ENCODE results near the gene POU5F2. TPM values are rescaled to one million over a fixed set of nuclear protein-coding genes. Genes with fewer than 3 reads are reported as not detected.

POU5F2 gene
- 0.10 and 0.24 TPM in 2 replicates for total RNA-seq (2014; rRNA removed; shearing (Covaris generic))

GRCh38 chr5:93741136-93741811 lies at the start of gene POU5F2:
Gene POU5F2, minus strand, starts transcription at chr5:93741600. Its CDS starts 37 bp downstream, at chr5:93741563.
- DNase-seq (ENCODE audit: low read depth), result no peak

DNA sequence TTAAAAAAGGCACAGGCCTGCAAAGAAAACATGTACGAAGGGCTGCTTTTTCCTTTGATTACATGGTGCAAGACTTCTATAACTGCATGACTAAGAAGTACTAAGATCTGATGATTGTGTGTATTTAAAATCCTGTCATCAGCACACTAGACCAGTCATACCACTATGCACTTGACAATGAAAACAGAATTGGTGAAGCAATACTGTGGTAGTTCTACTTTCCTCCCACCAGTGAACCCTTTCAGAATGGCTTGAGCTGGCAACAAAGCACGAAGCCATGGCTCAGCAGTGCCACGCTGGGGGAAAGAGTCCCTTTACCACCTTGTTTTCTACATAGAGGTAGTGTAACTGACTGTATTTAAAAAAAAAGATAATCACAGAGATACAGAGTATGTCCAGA lies 49.0 kb upstream of the POU5F2 start:
- no peak for DNase-seq (ENCODE audit: low read depth)

DNA sequence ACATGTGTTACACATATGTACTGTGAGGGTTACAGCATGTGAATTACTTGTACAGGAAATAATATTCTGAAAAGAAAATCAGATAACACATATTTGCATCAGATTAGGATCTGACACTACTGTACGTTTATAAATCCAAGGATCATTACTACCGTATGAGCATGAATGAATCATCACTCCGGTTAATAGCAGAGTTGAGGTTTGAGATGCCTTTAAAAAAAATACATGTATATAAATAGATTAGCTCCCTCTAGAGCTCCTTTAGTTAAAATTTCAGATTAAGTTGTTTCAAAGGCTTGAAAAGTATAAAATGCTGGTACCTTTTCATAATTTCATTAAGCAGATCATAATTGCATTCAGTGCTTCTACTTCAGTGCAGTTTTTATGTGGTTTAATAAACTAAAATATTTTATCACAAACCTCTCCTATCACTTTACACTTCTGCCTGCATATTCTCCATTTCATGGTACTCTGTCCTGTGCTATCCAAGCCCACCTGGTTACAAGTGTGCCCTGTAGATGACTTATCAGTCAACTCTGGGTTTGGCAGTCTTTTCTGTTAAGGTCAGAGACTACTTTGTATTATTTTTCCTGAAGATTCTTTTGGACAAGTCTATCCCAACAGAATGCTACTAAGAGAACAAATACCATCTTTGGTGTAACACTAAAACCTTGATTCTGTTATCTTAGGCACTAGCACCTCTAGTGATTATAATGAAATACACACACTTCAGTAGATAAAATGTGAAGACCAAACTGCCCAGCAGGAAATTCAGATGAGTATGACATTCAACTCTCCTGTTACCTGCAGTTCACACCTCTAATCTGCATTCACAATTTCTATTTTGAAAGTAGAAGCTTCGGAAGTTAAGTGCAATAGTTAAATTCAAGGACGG lies 48.0 kb upstream of the POU5F2 start:
- DNase-seq (ENCODE audit: low read depth), result peak; percentile 70

DNA sequence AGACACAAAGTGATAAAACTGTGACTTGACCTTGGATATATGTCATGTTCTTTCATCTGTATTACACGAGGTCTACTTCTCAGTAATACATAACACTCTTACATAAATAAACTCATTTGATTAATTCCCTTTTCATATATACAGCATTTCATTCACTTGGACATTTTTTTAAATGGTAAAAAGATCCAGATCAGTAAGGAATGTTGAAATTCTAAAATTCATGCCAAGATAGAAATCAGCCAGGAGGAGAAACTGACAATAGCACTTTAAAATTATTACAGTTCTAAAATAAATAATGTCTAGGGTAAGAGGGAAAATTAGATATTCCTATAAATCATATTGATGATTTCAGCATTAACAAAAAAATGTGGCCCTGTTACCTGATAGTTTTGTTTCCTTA lies 46.2 kb upstream of the POU5F2 start:
- no peak for DNase-seq (ENCODE audit: low read depth)

DNA sequence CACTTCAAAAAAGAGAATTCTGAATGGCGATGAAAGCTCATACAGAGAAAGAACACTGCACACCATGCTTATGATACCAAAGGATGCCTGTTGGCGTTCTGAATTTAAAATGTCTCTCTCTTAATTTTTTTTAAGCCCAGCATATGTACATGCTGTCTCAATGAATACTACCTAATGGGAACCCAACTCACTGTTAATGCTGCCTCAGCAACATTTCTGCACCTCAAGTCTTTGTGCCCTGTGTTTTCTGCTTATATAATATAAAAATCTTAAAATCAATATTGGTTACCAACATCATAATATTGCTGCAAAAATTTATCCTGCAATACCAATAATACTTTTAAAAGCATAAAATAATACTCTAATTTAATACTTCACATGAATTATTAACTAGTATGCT lies 44.1 kb upstream of the POU5F2 start:
- no peak for DNase-seq (ENCODE audit: low read depth)

- DNase-seq (ENCODE audit: low read depth), result no peak
These were observed 41.6 kb upstream of the POU5F2 start for GRCh38 chr5:93782978-93783377.

- DNase-seq (ENCODE audit: low read depth), result no peak
These were observed 36.2 kb upstream of the POU5F2 start for GRCh38 chr5:93777620-93778019.

GRCh38 chr5:93756372-93756771 lies 15.0 kb upstream of the POU5F2 start:
- DNase-seq (ENCODE audit: low read depth), result no peak

- no peak for DNase-seq (ENCODE audit: low read depth)
These were observed 14.3 kb upstream of the POU5F2 start for GRCh38 chr5:93755716-93756115.

- no peak for DNase-seq (ENCODE audit: low read depth)
These were observed 7.5 kb upstream of the POU5F2 start for GRCh38 chr5:93748875-93749397.

- DNase-seq (ENCODE audit: low read depth), result peak; percentile 13
These were observed 5.1 kb upstream of the POU5F2 start for GRCh38 chr5:93746406-93747056.

DNA sequence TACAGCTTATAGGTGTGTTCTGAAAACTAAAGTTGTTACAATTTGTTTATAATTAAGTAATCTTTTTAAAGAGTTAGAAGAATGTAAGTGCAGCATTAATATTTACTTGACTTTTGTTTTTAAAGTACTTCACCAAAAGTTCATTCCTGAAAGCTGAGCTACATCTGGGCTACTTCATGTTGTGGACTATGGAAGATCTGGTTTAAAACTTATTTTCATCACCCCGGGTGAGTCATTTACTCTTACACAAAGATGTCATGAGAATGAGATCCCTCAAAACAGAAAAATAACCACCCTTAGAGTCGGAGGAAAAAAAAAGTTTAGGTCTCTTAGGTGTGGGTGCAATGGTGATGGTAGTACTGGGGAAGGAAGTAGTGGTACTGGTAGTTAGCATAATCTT lies 5.1 kb downstream of the POU5F2 start:
- DNase-seq (ENCODE audit: low read depth), result no peak

- DNase-seq (ENCODE audit: low read depth), result no peak
These were observed 6.0 kb downstream of the POU5F2 start for GRCh38 chr5:93735378-93735777.

DNA sequence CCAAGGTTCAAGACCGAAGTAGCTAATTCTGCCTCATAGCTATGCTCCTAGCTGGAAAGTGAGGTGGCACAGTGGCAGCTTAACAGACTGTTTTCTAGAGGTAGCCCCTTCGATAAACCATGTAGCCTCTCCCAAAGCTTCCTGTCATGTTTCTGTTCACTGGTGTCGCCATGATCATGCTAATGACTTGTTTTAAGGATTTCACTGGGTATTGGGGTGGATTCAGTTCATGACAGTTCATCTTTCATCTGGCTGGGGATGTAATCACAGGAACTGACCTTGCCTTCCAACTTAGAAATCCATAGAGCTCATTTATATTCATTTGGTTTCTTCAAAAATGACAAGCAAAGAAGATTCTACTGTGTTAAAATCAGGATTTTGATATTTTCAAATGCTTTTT lies 9.4 kb downstream of the POU5F2 start:
- no peak for DNase-seq (ENCODE audit: low read depth)

- DNase-seq (ENCODE audit: low read depth), result no peak
These were observed 14.8 kb downstream of the POU5F2 start for GRCh38 chr5:93726595-93726994.

- DNase-seq (ENCODE audit: low read depth), result no peak
These were observed 16.6 kb downstream of the POU5F2 start for GRCh38 chr5:93724791-93725190.

DNA sequence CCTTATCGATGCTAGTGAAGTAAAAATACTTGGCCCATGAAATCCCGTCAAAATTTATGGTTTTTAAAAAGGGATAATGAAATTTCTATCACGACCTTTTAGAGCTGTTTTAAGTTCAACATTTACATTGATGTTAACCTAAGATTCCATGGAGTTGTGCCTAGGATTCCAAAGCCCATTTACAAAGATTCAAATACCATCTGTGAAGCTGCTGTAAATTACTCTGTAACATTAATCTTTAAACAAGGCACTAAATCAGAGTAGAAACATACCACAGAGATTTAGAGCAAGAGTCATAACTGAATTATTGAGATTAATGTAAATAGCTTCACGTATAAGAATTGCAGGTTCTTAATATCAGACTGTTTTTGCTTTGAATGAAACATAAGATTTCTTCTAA lies 17.7 kb downstream of the POU5F2 start:
- DNase-seq (ENCODE audit: low read depth), result no peak

GRCh38 chr5:93723005-93723404 lies 18.4 kb downstream of the POU5F2 start:
- DNase-seq (ENCODE audit: low read depth), result peak; percentile 3

- DNase-seq (ENCODE audit: low read depth), result no peak
These were observed 18.8 kb downstream of the POU5F2 start for GRCh38 chr5:93722588-93722987.

DNA sequence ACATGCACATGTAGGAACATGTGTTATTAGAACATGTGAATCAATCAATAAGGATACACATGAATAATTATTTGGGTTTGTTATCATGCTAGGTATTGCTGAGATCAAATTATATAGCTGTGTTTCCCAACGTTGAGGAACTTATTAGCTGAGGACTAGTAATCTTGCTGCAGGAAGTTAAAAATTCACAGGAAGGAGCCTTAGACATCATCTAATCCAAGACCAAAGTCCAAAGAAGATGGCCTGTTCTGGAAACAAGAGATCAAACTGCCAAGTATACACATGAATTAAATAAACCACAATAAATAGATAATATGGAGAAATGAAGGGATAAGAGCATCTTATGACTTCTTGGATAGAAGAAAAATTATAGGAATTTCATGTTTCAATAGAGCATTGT lies 19.9 kb downstream of the POU5F2 start:
- DNase-seq (ENCODE audit: low read depth), result no peak

GRCh38 chr5:93721071-93721470 lies 20.3 kb downstream of the POU5F2 start:
- no peak for DNase-seq (ENCODE audit: low read depth)

GRCh38 chr5:93717162-93717561 lies 24.2 kb downstream of the POU5F2 start:
- DNase-seq (ENCODE audit: low read depth), result peak; percentile 47
